ENCODE results near the gene MEIOB.
"Not testable (repeated sequence)": the region's sequence is repeated elsewhere in the genome, so short reads cannot be mapped to it uniquely, and the experiment has no call there.

The MEIOB gene

DNA sequence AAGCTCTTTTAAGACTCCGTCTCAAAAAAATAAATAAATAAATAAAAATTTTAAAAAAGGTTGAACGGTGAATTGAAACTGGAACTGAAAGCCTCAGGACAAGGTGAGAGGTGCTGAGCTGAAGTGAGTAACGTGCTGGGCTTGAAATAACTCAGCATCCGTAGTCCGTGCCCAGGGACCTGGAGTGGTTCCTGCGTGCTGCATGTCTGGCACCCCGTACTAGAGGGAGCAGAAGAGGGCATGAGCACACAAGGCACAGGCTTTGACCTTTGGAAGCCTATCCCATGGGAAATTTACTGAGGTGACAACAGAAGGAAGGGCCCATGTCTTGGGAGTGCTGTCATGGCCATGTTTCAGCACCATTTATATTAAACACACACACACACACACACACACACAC is 4.5 kb upstream of the MEIOB start:
- no peak for DNase-seq (ENCODE audit: low read depth)

DNA sequence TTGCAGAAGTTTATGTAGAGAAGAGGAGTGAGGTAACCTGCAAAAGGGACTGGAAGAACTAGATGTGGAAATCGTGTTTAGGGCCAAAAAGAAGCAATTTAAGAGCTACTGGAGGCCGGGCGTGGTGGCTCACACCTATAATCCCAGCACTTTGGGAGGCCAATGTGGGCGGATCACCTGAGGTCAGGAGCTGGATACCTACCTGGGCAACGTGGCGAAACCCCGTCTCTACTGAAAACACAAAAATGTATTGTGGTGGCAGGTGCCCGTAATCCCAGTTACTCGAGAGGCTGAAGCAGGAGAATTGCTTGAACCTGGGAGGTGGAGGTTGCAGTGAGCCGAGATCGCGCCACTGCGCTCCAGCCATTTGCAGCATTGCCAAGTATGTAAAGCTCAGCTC is 4.1 kb upstream of the MEIOB start:
- DNase-seq (ENCODE audit: low read depth), result not testable (repeated sequence)

DNA sequence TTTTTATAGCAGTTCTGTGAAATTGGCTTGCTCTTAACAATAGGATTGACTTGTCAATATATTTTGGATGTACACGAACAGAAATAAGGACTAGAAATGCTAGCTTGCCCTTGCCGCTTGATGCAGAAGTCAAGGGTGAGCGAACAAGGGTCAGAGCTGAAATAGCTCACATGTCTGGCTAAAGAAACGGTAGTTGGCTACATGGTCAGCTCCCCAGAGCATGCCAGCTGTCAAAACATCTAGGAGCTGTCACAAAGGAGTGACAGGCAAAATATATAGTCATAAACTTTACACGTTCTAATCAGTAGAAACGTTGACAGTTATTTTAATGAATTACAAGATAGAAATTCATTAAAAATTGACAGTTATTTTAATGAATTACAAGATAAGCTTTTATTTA is 2.9 kb upstream of the MEIOB start:
- DNase-seq (ENCODE audit: low read depth), result no peak

DNA sequence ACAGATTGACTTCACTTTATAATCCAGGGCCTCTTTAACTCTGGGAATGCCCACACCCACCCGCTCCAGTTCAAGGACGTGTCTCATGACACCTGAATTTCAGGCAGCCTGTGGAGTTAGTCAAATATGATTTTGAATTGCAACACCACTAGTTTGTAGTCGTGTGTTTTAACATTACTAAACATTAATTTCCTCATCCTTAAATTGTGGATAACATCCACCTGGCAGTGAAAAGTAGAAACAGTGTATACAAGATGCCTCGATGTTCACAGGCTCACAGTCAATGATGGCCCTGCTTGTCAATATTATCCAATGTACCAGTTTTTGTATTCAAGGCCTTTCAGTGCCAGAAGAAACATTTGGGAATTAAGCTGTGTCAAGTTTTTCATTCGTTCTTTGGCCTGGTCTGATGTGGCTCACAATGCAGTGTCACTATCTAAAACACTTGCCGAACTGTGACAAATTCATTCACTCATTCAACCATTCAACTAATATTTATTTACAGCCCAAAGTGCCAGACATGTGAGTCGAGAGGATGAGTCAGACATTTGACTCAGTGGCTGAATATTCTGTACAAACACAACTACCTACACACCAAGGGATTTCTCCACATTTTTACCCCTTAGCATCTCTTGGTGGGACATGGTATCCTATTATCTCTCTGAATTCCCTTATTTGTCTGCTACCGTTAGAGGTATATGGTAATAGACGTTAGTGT is 1.4 kb downstream of the MEIOB start:
- no peak for DNase-seq (ENCODE audit: low read depth)

DNA sequence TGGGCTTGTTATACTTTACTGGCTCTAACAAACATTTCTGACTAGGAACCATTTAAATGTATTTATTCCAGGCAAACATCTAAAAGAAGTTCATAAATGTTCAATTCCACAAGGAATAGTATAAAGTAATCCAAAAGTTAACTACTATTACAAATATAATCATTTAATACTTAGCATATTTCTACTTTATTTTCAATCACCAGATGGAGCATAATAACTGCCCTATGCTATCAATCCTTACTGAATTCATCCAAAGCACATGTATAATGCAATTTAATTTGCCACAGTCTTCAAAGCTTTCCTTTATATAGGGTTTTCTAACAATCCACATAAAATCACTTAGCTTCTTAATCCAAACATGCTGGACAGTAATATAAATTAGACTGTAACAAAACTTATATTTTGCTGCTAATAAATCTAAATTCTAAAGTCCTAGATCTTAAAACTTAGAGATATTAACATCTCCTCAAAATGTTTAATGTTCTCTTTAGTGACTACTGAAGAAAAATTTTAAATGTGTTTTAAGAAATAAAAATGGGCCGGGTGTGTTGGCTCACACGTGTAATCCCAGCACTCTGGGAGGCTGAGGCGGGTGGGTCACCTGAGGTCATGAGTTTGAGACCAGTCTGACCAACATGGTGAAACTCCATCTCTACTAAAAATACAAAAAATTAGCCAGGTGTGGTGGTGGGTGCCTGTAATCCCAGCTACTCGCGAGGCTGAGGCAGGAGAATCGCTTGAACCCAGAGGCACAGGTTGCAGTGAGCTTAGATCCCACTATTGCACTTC is 5.9 kb downstream of the MEIOB start:
- no peak for DNase-seq (ENCODE audit: low read depth)

DNA sequence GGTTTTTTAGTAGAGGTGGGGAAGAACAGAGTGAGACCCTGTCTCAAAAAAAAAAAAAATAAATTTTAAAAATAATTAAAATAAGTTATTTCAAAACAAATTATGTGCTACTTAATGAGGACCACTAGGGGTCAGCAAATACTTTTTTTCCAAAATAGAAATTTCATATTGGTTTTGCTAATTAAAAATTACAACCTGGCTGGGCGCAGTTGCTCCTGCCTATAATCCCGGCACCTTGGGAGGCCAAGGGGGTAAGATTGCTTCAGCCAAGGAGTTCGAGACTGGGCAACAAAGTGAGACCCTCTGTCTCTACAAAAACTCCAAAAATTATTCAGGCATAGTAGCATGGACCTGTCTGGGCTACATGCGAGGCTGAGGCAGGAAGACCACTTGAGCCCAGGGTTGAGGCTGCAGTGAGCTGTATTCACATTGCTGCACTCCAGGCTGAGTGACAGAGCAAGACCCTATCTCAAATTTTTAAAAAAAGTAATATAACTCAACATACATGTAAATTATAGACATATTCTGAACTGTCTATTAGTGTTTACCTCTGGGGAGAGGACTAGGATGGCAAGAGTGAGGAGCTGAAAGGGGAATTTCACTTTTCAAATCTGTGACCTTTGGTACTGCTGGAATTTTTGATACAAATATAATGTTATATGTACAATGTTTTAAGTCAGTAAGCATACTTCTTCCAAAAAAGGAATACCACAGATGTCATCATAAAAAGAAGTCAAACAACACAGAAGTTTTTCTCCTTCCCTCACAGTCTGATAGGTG is 8.1 kb downstream of the MEIOB start:
- DNase-seq (ENCODE audit: low read depth), result no peak

DNA sequence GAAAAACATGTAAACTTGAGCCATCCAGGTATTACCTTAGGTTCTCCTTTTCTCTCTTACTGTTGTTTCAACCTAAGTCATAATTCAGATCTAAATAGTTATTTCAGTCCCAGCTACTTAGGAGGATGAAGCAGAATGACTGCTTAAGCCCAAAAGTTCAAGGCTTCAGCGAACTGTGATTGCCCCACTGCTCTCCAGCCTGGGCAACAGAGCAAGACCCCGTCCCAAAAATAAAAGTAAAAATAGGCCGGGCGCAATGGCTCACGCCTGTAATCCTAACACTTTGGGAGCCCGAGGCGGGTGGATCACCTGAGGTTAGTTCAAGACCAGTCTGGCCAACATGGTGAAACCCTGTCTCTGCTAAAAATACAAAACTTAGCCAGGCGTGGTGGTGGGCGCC is 9.6 kb downstream of the MEIOB start:
- DNase-seq (ENCODE audit: low read depth), result no peak

DNA sequence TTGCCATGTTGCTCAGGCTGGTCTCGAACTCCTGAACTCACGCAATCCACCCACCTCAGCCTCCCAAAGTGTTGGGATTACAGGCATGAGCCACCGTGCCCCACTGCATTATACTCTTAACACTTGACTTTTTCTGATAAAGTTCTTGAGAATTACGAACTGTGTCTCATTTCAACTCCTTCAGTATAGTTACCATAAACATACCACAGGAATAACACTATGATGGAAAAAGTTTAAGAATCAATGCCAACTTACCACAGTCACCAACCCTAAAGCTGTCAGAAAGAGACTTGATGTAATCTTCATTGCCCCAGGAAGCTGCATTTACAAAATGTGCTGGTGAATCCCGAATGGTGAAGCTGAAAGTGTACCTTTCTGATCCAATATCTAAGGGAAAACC is 10.2 kb downstream of the MEIOB start:
- DNase-seq (ENCODE audit: low read depth), result no peak

DNA sequence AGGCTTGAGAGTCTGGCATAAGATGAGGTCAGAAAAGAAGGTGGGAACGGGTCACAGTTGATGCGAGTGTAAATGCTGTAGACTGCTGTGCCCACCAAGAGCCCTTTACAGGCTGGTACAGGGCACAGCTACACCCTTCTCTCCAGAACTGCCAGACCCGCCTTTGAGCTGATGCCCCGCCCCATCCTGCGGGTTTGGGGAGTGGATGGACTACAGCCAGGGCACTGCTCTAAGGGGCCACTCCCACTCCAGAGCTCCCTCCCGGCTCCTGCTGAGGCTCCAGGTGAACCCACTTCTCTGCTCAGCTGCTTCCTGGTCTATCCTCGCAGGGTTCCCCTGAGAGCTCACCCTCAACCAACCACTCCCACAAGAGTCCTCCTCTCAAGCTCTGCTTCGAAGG is 12.3 kb downstream of the MEIOB start:
- DNase-seq (ENCODE audit: low read depth), result no peak

DNA sequence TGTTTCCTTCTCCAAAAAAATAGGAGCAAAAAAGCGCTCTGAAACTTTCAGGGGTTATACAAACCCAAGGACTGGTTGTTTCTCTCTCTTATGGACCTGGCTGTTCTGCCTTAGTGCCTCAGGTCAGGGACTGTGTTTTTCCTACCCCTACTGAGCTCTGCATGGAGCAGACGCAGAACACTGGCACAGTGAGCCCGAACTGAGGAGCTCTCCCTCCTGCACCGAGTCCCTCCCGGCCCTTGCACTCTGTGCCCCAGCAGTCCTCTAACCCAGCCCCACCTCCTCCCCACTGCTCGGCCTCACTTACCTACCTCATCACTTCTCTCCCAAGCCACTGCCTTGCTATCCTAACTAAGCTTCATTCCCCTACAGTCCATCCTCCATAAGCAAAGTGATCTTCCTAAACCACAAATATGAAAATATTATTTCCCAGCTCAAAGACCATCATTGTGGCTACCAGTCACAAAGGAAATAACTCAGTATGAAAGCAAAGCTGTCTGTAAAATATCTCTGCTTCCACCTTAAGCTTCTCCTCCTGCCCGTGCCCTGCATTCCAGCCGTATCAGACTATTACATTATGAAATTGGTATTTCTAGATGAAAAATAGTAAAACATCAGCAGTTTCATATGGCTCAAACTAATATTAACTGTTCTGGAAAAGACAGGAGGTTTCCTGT is 13.6 kb downstream of the MEIOB start:
- no peak for DNase-seq (ENCODE audit: low read depth)

DNA sequence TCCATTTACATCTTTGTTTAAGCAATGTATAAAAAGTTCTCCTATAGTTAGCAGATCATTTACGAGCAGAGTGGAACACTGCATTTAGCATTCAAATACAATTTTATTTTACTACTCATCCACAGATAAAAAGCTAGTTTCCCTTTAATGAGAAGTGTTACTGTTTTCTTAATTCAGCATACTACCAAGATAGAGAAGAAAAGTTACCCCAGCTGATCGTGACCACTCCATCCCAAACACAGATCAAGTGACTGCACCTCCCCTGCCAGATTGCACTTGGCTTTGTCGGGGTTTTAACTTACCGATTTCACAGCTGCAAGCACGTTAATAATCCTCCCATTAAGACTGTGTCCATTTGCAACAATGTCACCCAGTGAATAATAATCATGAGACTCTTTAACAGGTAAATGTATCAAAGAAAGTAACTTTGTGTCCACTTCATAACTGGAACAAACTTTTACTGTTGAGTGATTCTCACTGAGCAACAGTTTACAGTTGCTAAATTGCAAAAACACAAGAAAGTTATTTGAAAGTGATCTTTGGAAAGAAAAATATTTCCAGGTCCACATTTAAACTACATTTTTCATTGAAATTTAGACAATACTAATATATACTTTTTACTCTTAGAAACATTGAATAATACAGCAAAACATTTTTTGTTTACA is 14.4 kb downstream of the MEIOB start:
- no peak for DNase-seq (ENCODE audit: low read depth)

DNA sequence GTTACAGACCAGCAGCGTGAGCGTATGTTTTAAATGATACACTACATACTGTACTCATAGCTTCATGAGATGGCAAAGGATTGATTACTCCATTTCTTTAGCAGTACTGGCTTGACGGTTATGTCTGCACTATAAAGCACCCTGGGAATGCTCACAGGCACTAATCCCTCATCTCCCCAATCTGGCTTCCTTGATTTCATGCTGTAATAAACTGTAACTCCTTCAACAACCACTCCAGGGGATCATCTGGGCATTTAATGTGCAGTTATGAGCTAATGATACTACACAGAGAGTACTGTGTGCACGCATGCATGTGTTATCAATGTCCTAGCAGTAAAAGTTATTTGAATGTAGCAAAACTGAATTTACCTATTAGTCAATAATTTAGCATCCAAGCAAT is 20.2 kb downstream of the MEIOB start:
- DNase-seq (ENCODE audit: low read depth), result no peak

DNA sequence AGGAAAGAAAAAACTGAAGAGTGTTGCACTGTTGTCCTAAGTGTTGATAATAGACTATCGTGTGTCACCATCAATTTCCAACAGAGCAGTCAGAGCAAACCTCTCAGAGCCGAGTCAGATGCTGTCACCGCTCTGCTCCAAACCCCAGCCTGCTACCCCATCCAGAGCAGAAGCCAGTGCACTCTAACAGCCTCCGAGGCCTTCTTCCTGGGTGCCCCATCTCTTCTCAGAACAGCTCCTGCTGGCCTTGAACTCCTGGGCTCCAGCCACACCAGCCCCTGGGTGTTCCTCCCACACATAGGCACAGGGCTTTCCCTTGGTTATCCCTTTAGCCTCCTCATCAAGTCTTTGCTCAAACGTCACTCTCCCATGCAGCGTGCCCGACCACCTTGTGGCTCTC is 21.0 kb downstream of the MEIOB start:
- no peak for DNase-seq (ENCODE audit: low read depth)

DNA sequence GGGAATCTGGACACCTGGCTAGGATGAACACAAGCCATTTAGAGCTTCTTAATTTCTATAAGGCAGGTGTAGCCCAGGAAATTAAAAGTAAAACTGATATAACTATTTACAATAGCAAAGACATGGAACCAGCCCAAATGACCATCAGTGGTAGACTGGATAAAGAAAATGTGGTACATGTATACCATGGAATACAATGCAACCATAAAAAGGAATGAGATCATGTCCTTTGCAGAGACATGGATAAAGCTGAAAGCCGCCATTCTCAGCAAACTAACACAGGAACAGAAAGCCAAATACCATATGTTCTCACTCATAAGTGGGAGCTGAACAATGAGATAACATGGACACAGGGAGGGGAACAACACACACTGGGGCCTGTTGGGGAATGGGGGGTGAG is 25.5 kb downstream of the MEIOB start:
- no peak for DNase-seq (ENCODE audit: low read depth)

DNA sequence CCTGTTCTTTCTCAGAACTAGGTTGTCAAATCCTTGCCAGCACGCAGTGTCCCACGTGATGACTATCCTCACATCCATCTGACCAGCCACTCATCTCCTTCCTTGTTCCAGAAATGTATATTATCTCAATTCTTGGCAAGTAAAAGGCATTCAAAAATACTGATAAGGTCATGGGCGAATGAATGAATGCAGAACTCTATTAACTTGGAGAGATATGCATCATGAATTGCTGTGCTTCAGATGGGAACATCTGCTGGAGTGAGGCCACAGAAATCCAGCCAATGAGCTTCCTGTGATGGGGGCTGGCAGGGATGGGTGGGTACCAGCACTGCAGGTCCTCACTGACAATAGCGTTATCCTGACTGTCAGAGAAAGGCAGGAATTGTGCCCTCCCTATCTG is 26.0 kb downstream of the MEIOB start:
- no peak for DNase-seq (ENCODE audit: low read depth)

DNA sequence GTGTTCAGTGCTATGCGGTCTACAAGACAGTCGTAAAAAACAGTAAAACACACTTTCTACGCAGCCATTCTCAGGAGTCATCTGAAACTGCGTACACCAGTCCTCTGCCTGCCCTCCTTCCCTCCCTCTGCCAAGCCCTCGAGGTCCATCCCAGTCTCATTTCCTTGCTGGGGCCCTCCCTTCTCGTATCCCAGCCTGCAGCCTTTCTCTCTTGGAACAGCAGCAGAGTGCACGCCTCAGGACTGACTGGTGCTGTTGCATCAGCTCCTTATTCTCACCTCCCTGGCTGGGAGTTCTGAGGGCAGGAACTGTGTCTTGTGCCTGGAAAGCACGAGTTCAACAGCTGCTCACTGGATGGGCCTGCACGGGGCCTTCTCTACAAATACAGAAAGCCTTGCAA is 32.4 kb downstream of the MEIOB start:
- no peak for DNase-seq (ENCODE audit: low read depth)

DNA sequence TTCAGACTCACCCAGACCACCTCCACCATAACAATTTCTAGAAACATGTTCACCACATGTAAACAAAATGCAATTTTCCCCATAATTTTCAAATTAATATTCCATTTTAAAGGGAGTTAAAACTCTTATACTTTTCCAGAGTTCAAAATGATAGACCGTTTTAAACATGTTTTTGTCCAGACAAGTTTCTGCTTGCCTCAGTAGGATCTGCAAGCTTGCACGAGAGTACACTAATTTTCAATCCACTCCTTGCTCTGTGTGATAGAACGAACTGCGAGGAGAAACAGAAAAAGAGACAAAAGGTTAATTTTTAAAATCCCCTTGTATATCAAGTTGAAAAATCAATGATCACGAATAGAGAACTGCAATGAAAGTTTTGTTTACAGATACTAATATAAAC is 37.9 kb downstream of the MEIOB start:
- no peak for DNase-seq (ENCODE audit: low read depth)

DNA sequence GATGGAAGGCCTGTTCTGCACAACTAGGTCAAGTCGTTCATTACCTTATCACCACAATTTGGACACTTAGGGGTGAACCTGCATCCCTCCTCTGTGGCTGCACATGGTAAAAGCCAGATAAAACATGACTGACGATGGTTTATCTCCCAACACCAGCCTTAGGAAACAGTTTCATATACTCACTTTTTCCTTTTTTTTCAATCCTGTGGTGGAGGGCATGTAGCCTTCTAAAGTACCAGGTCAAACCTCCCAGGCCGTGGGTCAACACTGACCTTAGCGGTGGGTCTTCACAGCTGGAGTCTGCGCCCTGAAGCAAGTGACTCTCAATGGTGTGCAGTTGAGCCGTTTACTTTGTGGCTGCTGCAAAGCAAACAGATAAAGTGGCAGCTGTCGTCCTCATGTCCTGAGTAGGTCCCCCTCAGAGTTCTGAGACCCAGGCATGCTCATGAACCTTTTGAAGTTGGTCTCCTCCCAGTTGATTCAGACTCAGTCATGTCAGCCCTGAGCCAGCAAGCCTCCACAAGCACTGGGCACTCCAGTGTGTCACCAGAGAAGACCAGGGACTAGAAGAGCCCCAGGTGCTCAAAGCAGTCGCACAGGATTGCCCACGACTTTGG is 39.0 kb downstream of the MEIOB start:
- DNase-seq (ENCODE audit: low read depth), result no peak

DNA sequence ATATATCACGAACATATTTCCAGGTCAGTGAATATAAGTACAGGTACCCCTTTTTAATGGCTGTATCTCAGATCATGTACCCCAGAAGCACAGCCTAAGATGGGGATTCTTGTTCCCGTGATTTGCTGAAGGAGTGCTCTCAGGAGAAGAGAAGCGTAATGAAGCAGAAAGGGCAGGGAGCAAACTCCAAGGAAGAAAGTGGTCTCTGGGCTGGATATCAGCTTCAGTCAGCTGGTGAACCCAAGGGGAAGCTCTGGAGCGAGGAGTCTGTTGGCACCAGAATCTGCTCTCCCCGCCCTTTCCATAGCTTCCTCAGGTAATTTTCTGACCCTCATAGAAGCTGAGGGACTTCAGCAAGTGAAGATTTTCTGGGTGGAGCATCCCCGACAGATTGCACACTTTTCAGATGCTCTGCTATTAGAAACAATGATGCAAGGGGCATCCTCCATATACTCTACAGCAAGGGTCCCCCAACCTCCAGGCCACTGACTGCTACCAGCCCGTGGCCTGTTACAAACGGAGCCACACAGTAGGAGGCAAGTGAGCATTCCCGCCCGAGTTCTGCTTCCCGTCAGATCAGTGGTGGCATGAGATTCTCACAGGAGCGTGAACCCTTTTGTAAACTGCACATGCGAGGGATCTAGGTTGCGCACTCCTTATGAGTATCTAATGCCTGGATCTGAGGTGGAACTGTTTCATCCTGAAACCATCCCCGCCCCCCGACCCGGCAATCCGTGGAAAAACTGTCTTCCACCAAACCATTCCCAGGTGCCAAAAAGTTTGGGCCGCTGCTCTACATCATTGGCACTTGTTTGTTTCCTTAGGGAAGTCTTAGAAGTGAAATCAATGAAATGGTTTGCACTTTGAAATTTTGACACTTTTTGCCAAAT is 40.5 kb downstream of the MEIOB start:
- DNase-seq (ENCODE audit: low read depth), result no peak

DNA sequence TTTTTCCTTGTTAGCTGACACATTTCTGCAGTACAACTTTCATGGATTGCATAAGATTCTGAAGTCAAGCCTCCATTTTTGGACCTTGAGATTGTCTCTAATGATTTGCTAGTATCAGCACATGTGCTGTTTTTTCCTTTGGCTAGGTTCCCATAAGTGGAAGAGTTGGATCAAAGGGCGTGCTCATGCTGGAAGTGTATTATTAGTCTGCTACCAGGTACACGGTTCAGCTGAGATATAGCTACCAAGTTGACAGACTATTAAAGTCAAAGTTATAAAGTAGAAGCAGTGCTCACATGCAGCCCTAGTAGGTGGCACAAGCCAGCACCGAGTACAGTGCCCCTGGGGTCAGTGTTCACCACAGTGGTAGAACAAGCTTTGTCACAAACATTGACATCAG is 41.8 kb downstream of the MEIOB start:
- no peak for DNase-seq (ENCODE audit: low read depth)
